Omental fat pad (tissue), 4 donors: Measurements from ENCODE around the gene CHCHD3. TPM values are rescaled to one million over a fixed set of nuclear protein-coding genes. Genes with fewer than 3 reads are reported as not detected.

ENCODE experiments used
- ATAC-seq: fragments of 150-250 bp; one replicate; pipeline ENCODE4 v1.9.1; 2016; ENCODE audit warnings: mild to moderate bottlenecking, moderate library complexity; ENCODE audit not compliant: low FRiP score
- DNase-seq: peaks from one replicate; pipeline ENCODE4 v3.0.0-alpha.2; 2019; ENCODE audit warnings: low spot score
- total RNA-seq, 4 donors: library from RNA; depleted of rRNA; stranded (reverse); fragments of >200 nt; gene quantifications; one replicate each; pipeline ENCODE4 v1.1.0, GENCODE V29; 2016
- TF ChIP-seq, protein P1 (sequence below), 3 donors: fragments of 450-650 bp; IDR thresholded peaks; one replicate each; pipeline ENCODE4 v1.5.1; 2016 to 2017; ENCODE audit warnings: antibody characterized with exemption in 3 of 3, mild to moderate bottlenecking in 3 of 3, moderate library complexity in 2 of 3

The CHCHD3 gene
- total RNA-seq, 4 donors from 2014 or later = 53.0 to 63.1 (median 56.5) TPM

DNA sequence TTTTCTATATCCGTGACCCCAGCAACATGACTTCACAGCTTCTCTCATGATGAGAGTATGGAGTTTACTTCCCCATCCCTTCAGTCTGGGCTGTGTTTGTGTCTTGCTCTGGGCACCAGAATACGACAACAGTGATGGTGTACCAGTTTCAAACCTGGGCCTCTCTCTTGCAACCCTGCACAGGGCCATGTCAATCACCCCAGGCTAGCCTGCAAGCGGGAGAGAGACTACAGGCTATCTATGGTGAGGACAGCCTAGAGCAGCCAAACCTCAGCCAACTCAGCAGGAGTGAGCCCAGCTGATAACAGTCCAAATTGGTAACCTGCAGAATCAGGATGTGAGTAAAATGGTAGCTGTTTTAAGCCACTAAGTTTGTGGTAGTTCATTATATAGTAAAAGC, 235.8 kb downstream of the CHCHD3 start:
- DNase-seq = no peak
- TF ChIP-seq, protein P1, sequence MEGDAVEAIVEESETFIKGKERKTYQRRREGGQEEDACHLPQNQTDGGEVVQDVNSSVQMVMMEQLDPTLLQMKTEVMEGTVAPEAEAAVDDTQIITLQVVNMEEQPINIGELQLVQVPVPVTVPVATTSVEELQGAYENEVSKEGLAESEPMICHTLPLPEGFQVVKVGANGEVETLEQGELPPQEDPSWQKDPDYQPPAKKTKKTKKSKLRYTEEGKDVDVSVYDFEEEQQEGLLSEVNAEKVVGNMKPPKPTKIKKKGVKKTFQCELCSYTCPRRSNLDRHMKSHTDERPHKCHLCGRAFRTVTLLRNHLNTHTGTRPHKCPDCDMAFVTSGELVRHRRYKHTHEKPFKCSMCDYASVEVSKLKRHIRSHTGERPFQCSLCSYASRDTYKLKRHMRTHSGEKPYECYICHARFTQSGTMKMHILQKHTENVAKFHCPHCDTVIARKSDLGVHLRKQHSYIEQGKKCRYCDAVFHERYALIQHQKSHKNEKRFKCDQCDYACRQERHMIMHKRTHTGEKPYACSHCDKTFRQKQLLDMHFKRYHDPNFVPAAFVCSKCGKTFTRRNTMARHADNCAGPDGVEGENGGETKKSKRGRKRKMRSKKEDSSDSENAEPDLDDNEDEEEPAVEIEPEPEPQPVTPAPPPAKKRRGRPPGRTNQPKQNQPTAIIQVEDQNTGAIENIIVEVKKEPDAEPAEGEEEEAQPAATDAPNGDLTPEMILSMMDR (IDR thresholded peaks at IDR 0.05) = no peak
- ATAC-seq = no peak

DNA sequence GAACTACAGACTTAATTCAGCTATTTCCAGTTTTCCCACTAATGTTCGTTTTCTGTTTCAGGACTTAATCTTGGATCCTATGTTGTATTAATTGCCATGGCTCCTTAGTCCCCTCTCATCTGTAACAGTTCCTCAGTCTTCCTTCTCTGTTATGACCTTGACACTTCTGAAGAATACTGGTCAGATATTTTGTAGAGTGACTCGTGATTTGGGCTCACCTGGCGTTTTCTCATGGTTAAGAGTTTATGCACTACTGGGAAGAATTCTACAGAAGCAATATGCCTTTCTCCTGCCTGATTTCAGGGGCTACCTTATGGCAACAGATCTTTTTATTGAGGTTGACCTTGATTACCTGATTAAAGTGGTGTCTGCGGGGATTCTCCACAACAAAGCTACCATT, 239.4 kb downstream of the CHCHD3 start:
- TF ChIP-seq, protein P1 (IDR thresholded peaks at IDR 0.05) = no peak
- no peak for ATAC-seq
- no peak for DNase-seq

DNA sequence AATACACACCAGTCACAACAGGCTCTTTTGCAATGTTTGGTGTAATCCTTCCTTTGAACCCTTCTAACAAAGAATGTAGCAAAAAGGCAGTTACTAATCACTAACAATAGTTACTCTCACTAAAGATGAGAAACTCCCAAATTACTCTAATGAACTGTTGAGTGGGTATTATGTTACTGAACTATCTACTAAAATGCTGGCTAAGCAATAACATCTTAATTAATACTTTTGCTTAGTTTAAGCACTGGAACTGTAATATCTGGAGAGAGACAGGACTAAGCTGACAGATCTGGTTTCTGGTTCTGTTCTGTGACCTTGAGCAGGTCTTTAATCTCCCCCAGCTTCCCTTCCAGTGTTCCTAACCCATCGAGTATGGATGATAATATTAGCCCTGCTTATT, 241.7 kb downstream of the CHCHD3 start:
- DNase-seq (no peak), ATAC-seq (no peak)
- TF ChIP-seq, protein P1 (IDR thresholded peaks at IDR 0.05) = no peak

DNA sequence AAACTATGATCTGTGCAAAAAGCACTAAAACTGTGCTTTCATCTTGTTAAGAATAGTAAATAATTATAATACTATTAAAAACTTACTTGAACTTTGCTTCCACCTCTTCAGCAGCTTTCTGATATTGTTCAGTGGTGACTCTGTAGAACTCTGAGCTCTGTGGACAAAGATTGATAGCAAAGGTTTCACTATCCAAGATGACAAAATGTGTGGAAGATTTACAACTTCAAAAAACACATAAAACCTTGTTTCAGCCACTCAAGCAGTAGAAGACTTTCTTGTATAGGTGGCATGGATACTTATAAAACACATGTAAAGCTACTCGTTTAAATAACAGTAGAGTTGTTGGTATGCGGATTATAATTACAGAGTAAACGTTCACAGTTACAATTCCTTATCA, 243.6 kb downstream of the CHCHD3 start:
- ATAC-seq = no peak
- TF ChIP-seq, protein P1 (IDR thresholded peaks at IDR 0.05) = no peak
- DNase-seq = no peak

DNA sequence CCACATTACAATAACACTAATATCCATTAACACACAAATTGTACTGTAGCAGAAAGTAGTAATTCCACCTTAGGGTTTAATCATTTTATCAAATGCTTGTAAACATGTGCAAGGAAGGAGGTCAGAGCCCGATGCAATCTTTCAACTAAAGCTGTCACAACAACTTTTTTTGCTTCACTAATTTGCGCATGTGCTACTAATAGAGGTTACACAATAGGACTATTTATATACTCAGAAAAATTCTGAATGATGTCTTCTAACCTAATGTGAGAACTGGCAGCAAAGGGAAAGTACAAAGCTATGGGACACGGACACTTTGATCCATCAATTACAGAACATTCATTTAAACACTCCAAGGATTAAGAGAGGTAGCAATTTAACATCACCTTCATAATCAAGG, 244.4 kb downstream of the CHCHD3 start:
- TF ChIP-seq, protein P1 (IDR thresholded peaks at IDR 0.05) = no peak
- no peak for DNase-seq
- no peak for ATAC-seq

DNA sequence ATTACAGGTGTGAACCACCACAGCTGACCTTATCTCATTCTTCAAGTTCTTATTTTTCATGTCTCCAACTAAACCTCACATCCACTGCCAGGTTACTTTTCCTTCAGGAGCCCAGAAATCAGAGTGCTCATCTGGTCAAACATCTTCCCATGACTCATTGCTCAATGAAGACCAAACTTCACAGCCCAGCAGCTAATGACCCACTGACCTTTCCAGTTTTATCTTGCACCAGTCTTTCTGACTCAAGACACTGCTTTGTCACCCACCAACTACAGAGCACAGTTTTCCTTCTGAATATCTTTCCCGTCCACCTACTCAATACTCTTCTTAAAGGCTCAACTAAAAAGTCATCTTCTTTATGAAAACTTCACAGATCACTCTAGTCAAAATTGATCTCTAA, 245.1 kb downstream of the CHCHD3 start:
- ATAC-seq (no peak), DNase-seq (no peak)
- TF ChIP-seq, protein P1 (IDR thresholded peaks at IDR 0.05) = no peak

DNA sequence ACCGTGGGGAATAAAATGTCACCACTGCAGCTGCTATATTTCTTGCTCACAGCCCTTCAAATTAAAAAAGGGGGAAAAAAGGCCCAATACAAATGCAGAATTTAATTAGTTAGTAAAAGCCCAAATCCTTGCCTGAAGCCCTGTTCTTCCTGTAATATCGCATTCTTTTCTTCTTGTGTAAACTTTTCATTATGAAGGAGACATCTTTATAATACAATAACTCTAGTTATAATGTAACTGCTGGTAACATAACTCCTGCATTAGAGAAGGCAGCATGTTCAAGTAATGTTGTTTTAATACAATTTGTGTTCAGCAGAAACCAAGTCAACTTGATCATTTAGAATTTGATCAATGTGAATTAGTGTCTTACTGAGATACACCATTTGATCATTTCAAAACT, 250.9 kb downstream of the CHCHD3 start:
- ATAC-seq (no peak), DNase-seq (no peak)

More for the DNA sequence above, 250.9 kb downstream of the CHCHD3 start:
- TF ChIP-seq, protein P1 (IDR thresholded peaks at IDR 0.05) = no peak
